A549 treated with CpdA at 1 μM for 4 hours (cell line): Measurements from ENCODE around the gene MAGEE2. TPM values are rescaled to one million over a fixed set of nuclear protein-coding genes. Genes with fewer than 3 reads are reported as not detected.

ENCODE experiments used
- total RNA-seq: library from RNA; stranded (reverse); fragments of 200-300 nt; extraction: Qiagen RNA extraction; gene quantifications from 5 replicates; pipeline ENCODE4 v1.2.3, GENCODE V29; 2022; ENCODE audit warnings: low read depth

The MAGEE2 gene, protein sequence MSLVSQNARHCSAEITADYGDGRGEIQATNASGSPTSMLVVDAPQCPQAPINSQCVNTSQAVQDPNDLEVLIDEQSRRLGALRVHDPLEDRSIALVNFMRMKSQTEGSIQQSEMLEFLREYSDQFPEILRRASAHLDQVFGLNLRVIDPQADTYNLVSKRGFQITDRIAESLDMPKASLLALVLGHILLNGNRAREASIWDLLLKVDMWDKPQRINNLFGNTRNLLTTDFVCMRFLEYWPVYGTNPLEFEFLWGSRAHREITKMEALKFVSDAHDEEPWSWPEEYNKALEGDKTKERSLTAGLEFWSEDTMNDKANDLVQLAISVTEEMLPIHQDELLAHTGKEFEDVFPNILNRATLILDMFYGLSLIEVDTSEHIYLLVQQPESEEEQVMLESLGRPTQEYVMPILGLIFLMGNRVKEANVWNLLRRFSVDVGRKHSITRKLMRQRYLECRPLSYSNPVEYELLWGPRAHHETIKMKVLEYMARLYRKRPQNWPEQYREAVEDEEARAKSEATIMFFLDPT
- not detected in 5 replicates for total RNA-seq

DNA sequence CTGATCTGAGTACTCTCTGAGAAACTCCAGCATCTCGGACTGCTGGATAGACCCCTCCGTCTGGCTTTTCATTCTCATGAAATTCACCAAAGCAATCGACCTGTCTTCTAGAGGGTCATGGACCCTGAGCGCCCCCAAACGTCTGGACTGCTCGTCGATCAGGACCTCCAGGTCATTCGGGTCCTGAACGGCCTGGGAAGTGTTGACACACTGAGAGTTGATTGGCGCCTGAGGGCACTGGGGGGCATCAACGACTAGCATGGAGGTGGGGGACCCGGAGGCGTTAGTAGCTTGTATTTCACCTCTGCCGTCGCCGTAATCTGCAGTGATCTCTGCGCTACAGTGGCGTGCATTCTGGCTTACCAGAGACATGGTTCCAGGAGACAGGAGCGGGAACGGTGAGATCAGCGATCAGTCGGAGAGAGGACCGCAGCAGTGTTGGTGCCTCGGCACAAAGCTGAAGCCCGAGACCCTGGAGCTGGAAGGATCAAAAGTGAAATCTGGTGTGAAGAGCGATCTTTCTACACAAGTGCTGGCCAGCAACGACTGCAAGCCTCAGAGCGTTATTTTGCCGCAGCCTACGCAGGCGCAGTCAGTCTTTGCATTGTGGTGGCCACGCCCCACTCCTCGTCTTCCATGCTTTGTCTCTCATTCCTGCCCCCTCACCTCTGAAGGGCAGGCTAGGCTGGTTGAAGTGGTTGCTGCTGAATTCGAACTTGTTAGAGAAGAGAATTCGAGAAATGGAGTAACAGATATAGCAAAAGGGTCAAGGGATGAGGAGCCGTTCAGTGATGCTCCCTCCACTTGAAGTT lies at the start of gene MAGEE2:
Gene MAGEE2, minus strand, starts transcription at position 575 of the 812 bp plus-strand sequence. Its CDS starts 203 bp downstream, at position 372.

